Dedifferentiated amniotic fluid mesenchymal stem cell (primary cell): ENCODE results near the gene POU3F3.

ENCODE experiments used
- DNase-seq: peaks from one replicate; pipeline ENCODE4 v3.0.0-alpha.2; 2016; ENCODE audit errors: extremely low spot score

POU3F3 gene

DNA sequence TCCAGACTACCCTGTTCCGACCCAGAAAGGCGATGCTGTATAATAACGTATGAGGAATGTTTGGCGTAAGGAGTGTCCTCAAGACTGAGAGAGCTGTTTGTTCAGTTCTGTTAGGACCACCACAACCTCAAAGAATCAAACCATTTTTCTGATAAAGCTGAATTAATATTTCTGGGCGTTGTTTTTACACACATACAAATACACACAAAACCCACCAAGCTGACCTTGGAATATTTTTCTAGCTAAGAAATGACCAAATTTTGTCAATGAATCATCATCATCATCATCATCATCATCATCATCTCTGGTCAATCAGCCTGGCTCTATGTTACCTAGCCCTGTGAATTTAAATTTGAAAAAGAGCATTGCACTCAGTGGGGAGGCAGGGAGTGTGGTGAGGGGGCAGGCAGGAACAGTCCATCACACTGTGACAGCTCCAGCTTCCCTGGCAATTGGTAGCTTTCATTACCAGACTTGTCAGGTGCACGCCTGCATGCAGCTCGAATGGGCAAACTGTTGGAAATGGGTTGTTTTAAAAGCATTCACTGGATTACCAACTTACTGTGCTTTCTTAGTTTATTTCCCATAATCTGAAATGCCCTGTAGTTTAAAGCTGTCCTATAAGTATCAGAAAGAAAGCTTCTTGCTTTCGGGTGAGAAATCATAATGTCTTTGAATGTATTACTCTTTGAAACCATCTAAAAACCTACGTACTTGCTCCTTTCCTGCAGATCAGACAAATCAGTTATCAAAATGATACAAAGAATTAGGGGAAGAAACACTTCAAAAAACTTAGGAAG, 6.9 kb upstream of the POU3F3 start:
- DNase-seq, result no peak

DNA sequence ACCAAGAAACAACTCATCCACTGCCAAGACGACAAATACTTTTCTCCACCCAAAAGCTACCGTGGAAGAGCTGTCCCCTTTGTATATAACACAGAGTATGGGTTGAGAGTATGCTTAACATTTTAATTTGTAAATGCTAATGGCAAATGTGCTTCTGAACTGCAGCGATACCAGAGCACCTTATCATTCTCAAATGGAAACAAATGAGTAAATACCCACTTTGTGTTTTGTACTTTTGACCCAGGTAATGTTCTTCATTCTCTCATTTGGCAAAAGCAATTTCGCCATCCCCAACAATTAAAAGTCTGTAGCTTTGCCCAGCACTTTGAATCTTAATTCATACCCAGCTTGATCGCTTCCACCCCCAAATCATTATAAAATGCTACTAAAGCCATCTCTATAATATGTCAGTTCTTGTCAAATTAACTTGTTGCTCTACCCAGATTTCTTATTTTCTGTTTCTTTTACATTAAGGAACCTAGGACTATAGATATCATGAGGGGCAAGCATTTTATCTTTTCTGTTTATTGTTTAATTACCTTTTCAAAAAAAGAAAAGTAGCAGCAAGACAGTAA, 6.2 kb upstream of the POU3F3 start:
- DNase-seq, result no peak

- no peak for DNase-seq
Observed at GRCh38 chr2:104848526-104848925, 5.4 kb upstream of the POU3F3 start.

GRCh38 chr2:104849101-104849500, 4.8 kb upstream of the POU3F3 start:
- no peak for DNase-seq

DNA sequence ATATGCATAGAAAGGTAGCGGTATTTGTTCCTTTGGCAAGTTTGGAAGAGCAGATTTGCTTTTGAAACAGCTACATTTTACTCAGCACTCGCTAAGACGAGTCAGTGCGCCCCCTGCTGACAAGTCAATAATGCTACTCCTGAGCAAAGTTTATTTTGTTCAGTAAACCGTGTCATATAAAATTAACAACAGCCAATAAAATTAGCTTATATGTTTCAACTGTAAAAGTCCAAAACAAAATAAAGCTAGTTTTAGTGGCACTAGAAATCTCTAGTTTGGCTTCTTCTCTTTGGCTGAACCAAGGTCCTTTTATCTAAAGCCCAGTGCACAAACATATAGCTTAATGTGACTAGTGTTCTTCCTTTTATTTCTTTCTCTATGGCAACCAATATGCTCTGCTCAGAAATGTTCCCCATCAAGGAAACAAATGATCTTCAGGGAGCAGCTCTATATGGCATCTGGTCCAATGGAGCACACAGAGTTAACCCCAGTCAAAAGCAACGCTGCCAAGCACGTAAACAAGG, 4.2 kb upstream of the POU3F3 start:
- DNase-seq, result peak; percentile 70

GRCh38 chr2:104850361-104851290, 3.3 kb upstream of the POU3F3 start:
- DNase-seq, result no peak

DNA sequence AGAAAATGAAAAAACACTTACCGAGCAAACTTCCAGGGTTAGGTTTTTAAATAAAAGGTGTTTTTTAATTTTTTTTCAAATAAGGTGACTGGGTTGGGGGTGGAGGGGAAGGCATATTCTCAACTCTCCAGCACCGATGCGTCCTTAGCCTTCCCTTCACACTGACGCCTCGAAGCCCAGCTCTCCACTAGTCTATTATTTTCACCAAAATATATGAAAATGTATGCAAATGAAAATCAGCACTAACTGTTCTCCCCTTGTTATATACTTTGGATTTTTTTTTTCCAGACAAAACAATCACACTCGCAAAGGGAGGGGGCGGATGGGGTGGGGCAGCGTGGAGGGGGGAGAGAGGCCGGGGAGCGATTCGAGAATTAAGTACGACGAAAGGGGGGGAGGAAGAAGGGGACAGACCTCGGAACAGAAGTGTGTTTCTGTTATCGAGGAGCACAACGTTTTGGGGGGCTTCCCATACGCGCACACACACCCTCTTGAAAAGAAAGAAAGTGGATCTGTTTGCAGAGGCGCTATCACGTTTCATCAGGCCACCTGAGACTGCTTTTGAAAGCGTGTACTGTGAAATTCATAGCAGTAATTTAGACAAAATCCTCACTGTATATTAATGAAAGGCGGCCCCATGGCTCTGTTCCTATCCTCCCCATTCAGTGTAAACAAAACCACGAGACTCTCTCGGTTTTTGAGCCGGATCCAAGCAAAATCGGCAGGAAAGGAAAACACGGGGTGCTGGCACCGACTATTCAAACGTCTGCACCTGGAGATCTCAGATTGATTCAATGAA, 2.4 kb upstream of the POU3F3 start:
- DNase-seq, result no peak

DNA sequence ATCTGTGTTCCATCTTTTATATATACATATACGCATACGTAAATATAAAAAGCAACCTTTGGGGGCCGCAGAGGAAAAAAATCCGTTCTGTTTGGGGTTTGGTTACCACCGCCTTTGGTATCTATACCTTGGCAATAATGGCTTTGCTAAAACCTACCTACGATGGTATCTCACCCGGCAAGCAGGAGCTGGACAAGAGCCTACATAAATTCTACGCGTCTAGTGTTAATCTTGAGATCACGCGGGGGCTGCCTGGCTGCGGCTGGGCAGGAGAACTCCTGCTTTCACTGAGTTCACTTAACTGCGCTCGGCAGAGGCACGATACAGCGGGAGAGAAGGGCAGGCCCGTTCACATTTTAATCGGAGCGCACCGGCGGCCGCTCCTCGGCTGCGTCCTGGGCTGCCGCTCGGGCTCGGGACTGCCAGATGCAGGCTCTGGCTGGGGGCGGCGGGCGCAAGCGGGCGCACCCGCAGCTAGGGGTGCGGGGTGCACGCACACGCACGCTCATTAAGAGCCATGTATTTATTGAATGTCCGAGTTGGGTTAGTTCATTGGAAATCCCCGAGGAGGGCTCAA, 1.7 kb upstream of the POU3F3 start:
- DNase-seq, result no peak

DNA sequence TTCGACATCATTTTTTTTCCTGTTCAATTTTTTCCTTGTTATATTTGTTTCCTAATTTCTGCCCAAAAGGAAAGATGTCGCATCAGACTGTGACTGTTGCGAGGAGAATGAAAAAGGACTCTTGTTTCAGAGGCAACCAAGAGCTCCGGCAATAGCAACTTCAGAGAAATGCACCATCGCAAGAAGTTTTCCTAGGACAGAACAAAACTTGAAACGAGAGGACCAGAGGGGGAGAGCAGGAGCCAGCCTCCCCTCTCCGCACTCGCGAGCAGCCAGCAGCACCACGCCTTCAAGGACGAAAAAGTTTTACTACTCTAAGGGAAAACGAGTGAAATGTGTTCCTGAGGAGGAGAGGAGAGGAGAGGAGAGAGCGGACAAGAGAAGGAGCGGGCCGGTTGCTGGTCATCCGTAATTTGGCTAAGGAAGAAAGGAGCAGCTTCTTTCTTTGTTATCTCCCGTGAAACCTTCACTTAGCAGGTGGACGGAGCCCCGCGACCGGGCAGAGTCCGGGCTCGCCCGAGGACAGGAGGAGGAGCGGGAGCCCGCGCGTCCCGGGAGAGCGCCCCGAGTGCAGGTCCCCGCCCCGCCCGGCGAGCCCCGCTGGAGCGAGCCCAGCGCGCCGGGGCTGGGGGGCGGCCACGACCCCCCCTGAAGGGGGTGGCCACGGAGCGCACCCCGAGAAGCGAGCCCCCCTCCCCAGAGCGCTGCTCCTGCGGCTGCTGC, 744 bp downstream of the POU3F3 start:
- DNase-seq, result no peak

- no peak for DNase-seq
Observed at GRCh38 chr2:104855221-104856085, 1.5 kb downstream of the POU3F3 start.

- no peak for DNase-seq
Observed at GRCh38 chr2:104856086-104856972, 2.4 kb downstream of the POU3F3 start.

DNA sequence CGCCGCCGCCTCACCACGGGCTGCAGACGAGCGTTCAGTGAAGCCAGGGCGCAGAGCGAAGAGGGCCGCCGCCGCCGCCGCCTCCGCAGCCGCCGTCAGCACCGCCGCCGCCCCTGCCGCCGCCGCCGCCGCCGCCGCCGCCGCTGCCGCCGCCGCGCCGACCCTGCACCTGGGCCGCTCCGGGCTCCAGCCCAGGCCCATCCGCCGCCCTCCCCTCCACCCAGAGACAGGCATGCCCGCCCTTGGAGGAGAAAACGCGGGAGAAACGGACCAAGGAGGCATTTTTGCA, 3.0 kb downstream of the POU3F3 start:
- no peak for DNase-seq

DNA sequence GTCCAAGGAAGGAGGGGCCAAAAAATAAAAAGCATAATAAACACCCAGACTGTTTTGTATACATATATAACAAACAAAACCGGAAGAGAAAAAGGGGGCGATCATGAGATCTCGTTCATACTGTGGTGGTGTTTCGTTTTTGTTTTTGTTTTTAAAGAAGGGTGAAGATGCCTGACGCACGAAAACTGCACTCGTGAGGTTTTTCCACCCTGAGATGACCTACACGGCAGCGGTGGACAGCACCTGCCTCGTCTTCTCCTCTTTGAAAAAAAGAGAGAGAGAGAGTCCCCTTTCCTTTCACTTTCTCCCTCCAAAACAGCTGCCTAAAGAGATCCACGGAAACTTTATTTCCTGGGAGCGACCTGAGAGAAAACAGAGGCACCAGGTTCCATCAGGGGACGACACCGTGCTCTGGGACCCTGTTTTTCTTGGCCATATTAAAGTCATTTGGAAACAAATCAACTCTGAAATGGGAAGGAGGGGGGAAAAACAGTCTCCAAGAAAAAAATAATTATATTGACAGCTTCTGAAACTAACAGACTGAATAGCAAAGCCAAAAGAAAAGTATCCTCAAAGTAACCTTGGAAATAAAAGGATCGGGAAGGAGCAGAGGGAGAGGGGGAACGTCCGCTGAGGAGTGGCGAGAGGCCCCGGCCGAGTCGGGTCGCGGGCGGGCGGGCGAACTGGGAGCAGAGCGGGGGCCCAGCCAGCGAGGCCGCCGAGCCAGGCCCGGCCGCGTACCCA, 3.5 kb downstream of the POU3F3 start:
- no peak for DNase-seq

GRCh38 chr2:104858006-104858978, 4.4 kb downstream of the POU3F3 start:
- no peak for DNase-seq

GRCh38 chr2:104859291-104859765, 5.4 kb downstream of the POU3F3 start:
- no peak for DNase-seq

- DNase-seq, result no peak
Observed at GRCh38 chr2:104859766-104860450, 6.0 kb downstream of the POU3F3 start.
